SK-N-SH (cell line): ENCODE results near the gene PRR33.

ENCODE experiments used
- CTCF ChIP-seq: fragments of 200-600 bp; sonication (generic); IDR thresholded peaks from 2 replicates; pipeline ENCODE4 v1.6.1; 2017; ENCODE audit warnings: antibody characterized with exemption, mild to moderate bottlenecking, moderate library complexity
- REST ChIP-seq: IDR thresholded peaks from 2 replicates; pipeline ENCODE4 v1.6.1; 2012; ENCODE audit warnings: mild to moderate bottlenecking, low read depth, low read length, moderate library complexity

GRCh38 chr11:1872267-1872985 is 19.3 kb downstream of the PRR33 start:
- TF ChIP-seq CTCF (no peak), REST (no peak)
